GM21619 (cell line): ENCODE data around the gene RMND5B.
"Not testable (repeated sequence)": the region's sequence is repeated elsewhere in the genome, so short reads cannot be mapped to it uniquely, and the experiment has no call there.

ENCODE experiments used
- ATAC-seq: cut with Tn5 transposase; IDR thresholded peaks from one replicate; pipeline ENCODE4 v1.9.1; 2021; ENCODE audit not compliant: unreplicated experiment

Gene RMND5B

DNA sequence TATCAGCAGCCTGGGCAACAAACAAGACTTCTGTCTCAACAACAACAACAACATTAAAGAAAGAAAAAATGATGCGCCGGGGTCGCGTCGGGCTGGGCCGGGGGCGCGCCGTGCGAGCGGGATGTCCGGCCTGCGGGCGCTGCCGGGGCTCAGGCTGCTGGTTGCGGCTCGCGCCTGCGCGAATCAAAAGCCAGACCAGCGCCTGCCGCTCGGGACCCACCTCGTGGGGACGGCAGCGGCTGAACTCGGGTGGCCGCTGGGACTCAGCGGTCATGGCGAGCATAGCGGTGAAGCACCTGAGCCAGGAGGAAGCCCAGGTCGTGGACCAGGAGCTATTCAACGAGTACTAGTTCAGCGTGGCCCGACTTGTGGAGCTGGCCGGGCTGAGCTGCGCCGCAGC, 34.8 kb downstream of the RMND5B start:
- no peak for ATAC-seq

GRCh38 chr5:178170455-178170854, 39.6 kb downstream of the RMND5B start:
- ATAC-seq, result no peak

GRCh38 chr5:178174456-178174855, 43.6 kb downstream of the RMND5B start:
- no peak for ATAC-seq

DNA sequence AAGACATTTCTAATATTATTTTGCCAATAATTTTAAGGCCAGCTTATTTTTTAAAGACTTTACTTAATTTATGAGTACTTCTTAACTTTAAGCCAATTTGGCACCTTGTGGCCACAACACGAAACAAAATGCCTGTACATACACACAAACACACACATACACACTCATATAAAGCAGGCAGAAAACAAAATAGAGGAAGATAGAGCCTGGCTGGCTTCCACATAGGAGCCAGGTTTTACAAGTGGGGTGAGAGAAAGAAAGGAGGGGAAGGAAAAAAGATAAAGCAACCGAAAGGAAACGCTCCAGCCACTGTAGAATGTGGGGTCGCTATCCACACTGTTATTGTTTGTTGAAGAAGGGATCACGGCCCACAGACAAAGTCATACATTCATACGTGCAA, 46.0 kb downstream of the RMND5B start:
- no peak for ATAC-seq

DNA sequence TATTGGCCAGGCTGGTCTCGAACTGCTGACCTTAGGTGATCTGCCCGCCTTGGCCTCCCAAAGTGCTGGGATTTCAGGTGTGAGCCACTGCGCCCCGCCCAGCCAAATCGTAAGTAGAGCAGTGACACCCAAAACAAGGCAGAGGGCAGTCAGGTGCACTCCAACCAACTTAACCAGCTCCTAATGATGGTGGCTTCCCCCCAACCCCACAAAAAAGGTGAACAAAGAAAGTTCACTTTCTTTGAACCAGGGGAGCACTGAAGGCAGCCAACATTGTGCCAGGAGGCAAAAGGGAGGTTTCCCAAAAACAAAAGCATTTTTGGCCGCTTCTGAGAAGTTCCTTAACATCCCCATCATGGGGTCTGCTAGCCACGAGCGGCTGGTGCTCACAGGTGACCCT, 46.8 kb downstream of the RMND5B start:
- ATAC-seq, result no peak

DNA sequence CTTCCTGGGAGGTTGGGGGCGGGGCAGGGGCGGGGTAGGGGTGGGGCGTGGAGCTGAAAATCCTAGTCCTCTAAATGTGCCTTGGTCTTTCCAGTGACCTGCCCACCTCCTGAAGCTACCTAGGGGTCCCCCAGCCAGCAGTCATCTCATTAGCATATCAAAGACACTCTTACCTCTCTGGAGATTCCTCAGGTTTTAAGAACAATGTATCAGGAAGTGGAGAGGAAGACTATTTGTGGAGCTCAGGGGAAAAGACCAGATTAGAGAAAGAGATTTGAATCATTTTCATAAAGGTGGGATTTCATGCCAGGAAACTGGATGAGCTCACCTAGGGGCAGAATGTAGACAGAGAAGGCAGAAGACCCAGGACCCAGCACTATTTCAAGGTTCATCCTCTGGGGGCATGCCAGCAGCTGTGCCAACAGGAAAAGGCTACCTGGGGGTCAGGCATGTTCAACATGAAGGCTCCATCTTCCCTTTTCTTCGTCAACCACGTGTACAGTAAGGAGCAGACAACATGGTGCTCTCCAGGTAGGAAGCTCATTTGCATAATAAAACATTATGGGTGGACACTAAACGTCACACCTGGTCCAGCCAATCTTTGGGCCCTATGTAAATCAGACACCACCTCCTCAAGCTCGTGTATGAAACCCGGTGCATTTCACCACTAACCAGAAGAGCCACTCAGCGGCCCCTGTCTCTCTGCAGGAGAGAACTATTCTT, 49.5 kb downstream of the RMND5B start:
- ATAC-seq, result no peak

GRCh38 chr5:178182158-178182876, 51.5 kb downstream of the RMND5B start:
- ATAC-seq, result no peak

GRCh38 chr5:178186427-178186826, 55.6 kb downstream of the RMND5B start:
- no peak for ATAC-seq

DNA sequence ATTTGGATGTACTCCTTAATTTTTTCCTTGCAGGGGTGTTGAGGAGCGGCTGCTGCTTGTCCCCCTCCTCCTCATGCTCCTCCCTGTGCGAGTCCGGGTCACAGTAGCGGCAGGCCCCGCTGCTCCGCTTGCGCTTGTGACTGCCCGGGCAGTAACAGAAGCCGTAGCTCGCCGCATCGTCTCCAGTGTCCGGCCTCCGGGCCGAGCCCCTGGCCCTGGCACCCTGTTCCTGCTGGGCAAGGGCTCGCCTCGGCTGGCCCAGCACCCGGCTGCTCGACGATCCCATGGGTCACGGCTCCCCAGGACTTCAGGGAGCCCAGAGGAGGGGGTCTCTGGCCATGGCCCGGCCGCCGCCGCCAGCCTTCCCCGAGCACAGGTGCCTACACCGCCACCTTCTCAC, 56.2 kb downstream of the RMND5B start, which contains the start of gene GMCL2:
GMCL2 (minus strand) TSS at position 358 of the 400 bp plus-strand sequence; CDS start at position 286, 72 bp downstream.
- no peak for ATAC-seq

DNA sequence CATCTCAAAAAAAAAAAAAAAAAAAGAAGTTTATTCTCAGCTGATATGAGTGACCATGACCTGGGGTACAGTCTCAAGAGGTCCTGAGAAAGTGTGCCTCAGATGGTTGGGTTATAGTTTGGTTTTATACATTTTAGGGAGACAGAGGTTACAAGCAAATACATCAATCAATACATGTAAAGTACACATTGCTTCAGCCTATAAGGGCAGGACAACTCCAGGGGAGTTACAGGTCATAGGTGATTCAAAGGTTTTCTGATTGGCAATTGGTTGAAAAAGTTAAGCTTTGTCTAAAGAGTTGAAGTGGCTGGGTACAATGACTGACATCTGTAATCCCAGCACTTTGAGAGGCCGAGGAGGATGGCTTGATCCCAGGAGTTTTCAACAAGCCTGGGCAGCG, 58.6 kb downstream of the RMND5B start:
- no peak for ATAC-seq

GRCh38 chr5:178191661-178192060, 60.8 kb downstream of the RMND5B start:
- no peak for ATAC-seq

GRCh38 chr5:178192244-178192643, 61.4 kb downstream of the RMND5B start:
- ATAC-seq, result no peak

- no peak for ATAC-seq
Observed at GRCh38 chr5:178192787-178193186, 62.0 kb downstream of the RMND5B start.

DNA sequence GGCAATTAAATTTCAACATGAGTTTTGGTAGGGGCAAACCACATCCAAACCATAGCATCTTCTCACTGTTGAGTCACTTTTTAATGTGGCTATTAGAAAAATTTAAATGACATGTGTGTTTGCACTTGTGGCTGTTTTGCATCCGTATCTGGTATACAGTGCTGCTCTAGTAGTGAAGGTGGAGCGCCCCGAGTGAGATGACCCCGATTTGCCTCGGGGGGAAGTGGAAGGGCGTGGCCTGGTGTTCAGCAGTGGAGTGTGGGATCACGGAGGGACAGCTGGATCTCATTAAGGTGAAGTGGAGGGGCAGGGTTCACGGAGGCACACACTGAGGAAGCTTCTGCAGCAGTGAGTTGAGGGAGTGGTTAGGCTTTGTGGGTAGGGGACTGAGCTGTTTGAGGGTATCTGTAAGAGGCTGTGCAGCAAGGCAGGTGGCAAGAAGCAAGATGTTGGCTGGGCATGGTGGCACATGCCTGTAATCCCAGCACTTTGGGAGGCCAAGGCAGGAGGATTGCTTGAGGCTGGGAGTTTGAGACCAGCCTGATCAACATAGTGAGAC, 62.5 kb downstream of the RMND5B start:
- no peak for ATAC-seq

DNA sequence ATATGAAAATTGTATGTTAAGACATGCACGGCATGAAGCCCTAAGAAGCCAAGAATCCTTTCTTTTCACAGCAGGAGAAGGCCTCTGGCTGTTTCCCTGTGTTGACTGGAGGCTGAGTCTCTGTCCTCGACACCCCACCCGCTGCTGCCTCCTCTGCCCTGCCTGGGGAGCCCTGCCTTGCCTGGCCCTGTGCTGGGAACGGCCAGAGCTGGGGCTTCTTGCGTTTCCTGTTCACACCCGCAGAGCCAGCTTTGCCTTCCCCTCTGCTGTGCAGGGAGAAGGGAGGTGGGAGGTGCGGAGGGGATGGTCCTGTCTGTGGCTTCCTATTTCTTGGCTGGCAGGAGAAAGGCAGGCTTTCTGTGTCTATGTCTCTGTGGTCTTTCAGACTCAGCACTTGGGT, 63.2 kb downstream of the RMND5B start:
- ATAC-seq, result no peak

DNA sequence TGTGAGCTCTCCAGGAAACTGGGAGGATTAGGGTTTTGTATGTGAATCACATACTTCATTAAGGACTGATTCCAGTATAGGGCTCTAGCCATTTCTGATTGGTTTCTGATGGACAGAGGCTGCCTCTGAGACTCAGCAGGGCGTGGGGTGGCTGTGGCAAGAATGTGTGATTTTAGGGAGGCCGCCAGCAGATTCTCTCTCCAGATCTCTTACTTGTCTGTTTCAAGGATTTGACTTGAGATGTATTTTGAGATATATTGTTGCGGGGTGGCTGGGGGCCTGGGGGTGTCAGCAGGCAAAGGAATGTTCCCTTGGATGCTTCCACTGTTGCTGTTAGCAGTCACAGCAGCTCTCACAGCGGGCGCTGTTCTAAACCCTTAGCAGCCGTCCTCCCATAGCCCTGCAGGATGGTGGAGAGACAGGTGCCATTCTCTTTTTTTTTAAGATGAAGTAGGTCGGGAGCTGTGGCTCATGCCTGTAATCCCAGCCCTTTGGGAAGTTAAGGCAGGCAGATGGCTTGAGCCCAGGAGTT, 65.5 kb downstream of the RMND5B start:
- ATAC-seq, result no peak

DNA sequence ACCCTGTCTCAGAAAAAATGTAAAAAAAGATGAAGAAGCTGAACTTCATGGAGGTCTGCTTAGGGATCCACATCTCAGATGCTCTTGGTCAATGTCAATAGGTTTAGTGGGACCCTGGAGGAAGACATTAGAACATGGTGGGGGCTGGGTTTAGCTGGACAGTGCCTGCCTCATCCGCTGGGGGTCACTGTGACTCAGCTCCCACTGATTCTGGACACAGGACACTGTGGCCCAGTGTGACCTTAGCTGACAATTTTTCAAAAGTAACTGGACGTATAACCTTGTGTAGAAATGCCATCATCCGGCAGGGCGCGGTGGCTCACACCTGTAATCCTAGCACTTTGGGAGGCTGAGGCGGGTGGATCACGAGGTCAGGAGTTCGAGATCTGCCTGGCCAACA, 66.2 kb downstream of the RMND5B start:
- ATAC-seq, result no peak

DNA sequence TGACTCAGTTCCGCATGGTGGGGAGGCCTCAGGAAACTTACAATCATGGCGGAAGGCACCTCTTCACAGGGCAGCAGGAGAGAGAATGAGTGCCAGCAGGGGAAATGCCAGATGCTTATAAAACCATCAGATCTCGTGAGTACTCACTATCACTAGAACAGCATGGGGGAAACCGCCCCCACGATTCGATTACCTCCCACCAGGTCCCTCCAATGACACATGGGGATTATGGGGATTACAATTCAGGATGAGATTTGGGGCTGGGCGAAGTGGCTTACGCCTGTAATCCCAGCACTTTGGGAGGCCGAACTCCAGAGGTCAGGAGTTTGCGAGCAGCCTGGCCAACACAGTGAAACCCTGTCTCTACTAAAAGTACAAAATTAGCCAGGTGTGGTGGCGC, 67.3 kb downstream of the RMND5B start:
- not testable (repeated sequence) for ATAC-seq

DNA sequence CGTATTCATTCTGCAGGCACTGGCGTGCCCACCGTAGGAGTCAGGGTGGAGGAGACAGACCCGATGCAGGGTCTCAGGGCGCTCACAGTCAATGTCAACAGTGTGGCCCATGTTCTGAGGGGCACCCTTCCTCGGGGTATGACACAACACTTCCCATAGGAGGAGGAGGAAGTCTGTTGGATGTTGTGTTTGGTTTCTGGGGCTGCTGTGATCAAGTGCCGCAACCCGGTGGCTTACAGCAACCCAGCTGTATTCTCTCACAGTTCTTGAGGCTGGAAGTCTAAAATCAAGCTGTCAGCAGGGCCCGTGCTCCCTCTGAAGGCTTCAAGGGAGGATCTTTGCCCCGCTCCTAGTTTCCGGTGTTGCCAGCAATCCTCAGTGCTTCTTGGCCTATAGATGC, 67.9 kb downstream of the RMND5B start:
- ATAC-seq, result no peak

DNA sequence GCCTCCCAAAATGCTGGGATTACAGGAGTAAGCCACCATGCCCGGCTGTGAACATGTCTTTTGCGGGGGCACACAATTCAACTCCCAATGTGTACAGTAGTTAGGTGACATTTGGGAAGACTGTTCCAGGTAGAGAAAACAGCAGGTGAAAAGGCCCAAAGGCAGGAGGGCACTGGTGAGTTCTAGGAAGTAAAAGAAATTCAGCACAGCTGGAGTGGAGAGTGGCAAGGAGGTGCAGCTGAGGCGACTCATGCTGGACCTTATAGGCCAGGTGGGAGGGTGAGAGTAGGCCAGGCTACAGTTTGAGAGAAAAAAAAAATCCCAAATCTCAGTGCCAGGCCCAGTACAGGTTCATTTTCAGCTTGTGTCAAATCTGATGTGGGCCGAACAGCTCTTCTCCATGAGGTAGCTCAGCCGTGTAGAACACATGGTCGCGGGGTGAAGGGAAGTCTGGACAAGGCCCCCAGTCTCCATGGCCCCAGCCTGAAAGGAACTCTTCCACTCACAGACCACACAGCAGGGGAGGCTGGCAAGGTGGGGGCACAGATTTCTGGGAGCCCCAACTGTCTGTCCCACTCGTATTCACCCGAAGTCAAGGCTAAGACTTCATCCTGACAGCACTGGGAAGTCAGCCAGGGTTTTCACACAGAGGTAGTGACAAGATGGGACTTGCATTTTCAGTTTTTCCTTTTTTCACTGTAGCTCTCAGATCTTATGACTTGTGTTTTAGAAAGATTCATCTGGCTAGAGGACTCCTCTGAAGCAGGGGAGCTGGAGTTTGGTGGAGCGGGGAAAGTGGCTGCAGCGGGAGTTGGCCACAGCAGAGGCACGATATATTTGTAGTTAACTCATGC, 69.0 kb downstream of the RMND5B start:
- no peak for ATAC-seq
